Muscle layer of colon (tissue), 2 donors: ENCODE results near the gene NUDT6.
A peak's percentile ranks its signal among the peaks of the same experiment; 100 is the strongest.
"Not testable (repeated sequence)": the region's sequence is repeated elsewhere in the genome, so short reads cannot be mapped to it uniquely, and the experiment has no call there.

Source experiments
- H3K27ac ChIP-seq: one replicate; pipeline ENCODE4 v1.7.0; 2013; ENCODE audit warnings: low read depth, mild to moderate bottlenecking, low read length, moderate library complexity
- H3K27me3 ChIP-seq, 2 donors: one replicate each; pipeline ENCODE4 v1.7.0; 2013; ENCODE audit warnings: low read length in 2 of 2, mild to moderate bottlenecking in 2 of 2; ENCODE audit not compliant: insufficient read depth in 2 of 2, control insufficient read depth in 1 of 2
- H3K36me3 ChIP-seq: one replicate; pipeline ENCODE4 v1.7.0; 2013; ENCODE audit warnings: mild to moderate bottlenecking, low read length; ENCODE audit not compliant: insufficient read depth
- H3K4me1 ChIP-seq: one replicate; pipeline ENCODE4 v1.7.0; 2013; ENCODE audit warnings: mild to moderate bottlenecking, low read length; ENCODE audit not compliant: insufficient read depth
- H3K4me3 ChIP-seq, 2 donors: one replicate each; pipeline ENCODE4 v1.7.0; 2013; ENCODE audit warnings: low read length in 2 of 2, low read depth in 1 of 2, mild to moderate bottlenecking in 1 of 2, moderate library complexity in 1 of 2
- H3K9ac ChIP-seq: one replicate; pipeline ENCODE4 v1.7.0; 2013; ENCODE audit warnings: low read length
- H3K9me3 ChIP-seq: one replicate; pipeline ENCODE4 v1.7.0; 2013; ENCODE audit warnings: mild to moderate bottlenecking, low read length
- donor health status: abdominal sarcoma.
- donor health status: Adenocarcinoma of cecum.

Gene NUDT6

DNA sequence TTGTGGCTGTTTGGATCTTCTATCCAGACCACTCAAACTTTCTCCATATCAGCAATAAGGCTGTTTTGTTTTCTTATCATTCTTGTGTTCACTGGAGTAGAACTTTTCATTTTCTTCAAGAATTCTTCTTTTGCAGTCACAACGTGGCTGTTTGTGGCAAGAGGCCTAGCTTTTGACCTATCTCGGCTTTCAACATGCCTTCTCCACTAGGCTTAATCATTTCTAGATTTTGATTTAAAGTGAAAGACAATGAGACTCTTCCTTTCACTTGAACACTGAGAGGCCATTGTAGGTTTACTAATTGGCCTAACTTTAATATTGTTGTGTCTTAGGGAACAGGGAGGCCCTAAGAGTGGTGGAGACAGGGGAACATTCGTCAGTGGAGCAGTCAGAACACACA, 76.6 kb downstream of the NUDT6 start:
- H3K27me3 ChIP-seq, result no peaks in the 10 kb centered on the region
- no peak overlapping the region for H3K27ac ChIP-seq
- no peaks in the 10 kb centered on the region for H3K36me3 ChIP-seq
- H3K9me3 ChIP-seq, result no peaks in the 10 kb centered on the region
- peaks cover 76% of the 10 kb centered on the region for H3K4me1 ChIP-seq
- H3K4me3 ChIP-seq, result no peak overlapping the region
- H3K9ac ChIP-seq, result no peak overlapping the region

DNA sequence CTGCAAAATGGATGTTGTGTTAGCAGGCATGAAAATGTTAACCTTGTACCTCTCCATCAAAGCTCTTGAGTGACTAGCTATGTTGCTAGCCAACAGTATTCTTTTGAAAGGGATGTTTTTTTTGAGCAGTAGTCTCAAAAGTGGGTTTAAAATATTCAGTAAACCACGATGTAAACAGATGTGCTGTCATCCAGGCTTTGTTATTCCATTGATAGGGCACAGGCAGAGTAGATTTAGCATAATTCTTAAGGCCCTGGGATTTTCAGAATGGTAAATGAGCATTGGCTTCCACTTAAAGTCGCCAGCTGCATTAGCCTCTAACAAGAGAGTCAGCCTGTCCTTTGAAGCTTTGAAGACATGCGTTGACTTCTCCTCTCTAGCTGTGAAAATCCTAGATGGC, 77.3 kb downstream of the NUDT6 start:
- Histone ChIP-seq H3K9ac (no peak overlapping the region), H3K36me3 (no peaks in the 10 kb centered on the region), H3K4me3 (no peak overlapping the region), H3K27me3 (no peaks in the 10 kb centered on the region), H3K27ac (no peak overlapping the region), H3K4me1 (peaks cover 78% of the 10 kb centered on the region), H3K9me3 (no peaks in the 10 kb centered on the region)

DNA sequence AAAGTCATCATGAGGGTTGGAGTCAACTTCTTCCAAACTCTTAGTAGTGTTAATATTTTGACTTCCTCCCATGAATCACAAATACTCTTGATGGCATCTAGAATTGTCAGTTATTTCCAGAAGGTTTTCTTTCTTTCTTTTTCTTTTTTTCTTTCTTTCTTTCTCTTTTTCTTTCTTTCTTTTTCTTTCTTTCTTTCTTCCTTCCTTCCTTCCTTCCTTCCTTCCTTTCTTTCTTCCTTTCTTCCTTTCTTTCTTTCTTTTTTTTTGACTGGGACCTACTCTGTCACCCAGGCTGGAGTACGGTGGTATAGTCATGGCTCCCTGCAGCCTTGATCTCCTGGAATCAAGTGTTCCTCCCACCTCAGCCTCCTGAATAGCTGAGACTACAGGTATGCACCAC, 78.0 kb downstream of the NUDT6 start:
- not testable (repeated sequence) for H3K36me3 ChIP-seq, H3K27ac ChIP-seq, H3K4me3 ChIP-seq, H3K9ac ChIP-seq, H3K27me3 ChIP-seq, H3K9me3 ChIP-seq
- H3K4me1 ChIP-seq, result peaks cover 82% of the 10 kb centered on the region

DNA sequence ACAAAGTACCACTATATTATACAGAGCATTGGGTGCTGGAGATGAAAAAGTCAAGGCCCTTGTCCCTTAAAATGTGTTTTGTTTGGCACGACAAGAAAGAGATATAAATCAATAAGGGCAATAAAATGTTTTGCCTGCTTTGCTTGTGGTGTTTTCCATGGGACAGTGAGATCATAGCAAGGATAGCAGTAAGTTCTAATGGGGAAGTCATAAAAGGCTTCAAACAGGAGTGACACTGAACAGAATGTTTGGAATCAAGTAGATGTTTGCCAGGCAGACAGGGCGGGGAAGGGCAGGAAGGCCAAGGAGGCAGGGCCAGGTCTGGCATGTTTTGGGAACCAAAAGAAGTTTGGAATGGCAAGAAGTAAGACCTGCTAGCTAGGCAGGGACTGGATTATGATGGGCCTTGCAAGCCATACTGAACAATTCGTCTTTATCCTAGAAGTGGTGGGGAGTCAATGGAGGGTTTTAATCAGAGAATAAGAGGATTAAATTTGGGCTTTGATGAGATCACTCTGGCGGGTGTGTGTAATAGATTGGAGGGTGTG, 79.3 kb downstream of the NUDT6 start:
- Histone ChIP-seq H3K36me3 (peaks cover 5% of the 10 kb centered on the region), H3K4me1 (peaks cover 84% of the 10 kb centered on the region), H3K27ac (peak overlapping the region; percentile 54), H3K27me3 (no peaks in the 10 kb centered on the region), H3K9me3 (no peaks in the 10 kb centered on the region), H3K4me3 (no peak overlapping the region), H3K9ac (no peak overlapping the region)
